Activated naive CD8-positive, alpha-beta T cell (primary cell): ENCODE measurements around the gene CAMK2G.
"Not testable (repeated sequence)": the region's sequence is repeated elsewhere in the genome, so short reads cannot be mapped to it uniquely, and the experiment has no call there.

Experiments used
- H3K27ac Mint-ChIP-seq: one replicate; pipeline ENCODE4 v1.8.0; 2021; ENCODE audit warnings: mixed read lengths
- H3K27me3 Mint-ChIP-seq: one replicate; pipeline ENCODE4 v1.8.0; 2021; ENCODE audit warnings: mixed read lengths
- H3K36me3 Mint-ChIP-seq: one replicate; pipeline ENCODE4 v1.8.0; 2021; ENCODE audit warnings: mixed read lengths
- H3K4me1 Mint-ChIP-seq: one replicate; pipeline ENCODE4 v1.8.0; 2021; ENCODE audit warnings: low read depth, mixed read lengths
- H3K4me3 Mint-ChIP-seq: one replicate; pipeline ENCODE4 v1.8.0; 2021; ENCODE audit warnings: mild to moderate bottlenecking, mixed read lengths
- H3K9me3 Mint-ChIP-seq: one replicate; pipeline ENCODE4 v1.8.0; 2021; ENCODE audit warnings: low read depth, mixed read lengths

Gene CAMK2G

DNA sequence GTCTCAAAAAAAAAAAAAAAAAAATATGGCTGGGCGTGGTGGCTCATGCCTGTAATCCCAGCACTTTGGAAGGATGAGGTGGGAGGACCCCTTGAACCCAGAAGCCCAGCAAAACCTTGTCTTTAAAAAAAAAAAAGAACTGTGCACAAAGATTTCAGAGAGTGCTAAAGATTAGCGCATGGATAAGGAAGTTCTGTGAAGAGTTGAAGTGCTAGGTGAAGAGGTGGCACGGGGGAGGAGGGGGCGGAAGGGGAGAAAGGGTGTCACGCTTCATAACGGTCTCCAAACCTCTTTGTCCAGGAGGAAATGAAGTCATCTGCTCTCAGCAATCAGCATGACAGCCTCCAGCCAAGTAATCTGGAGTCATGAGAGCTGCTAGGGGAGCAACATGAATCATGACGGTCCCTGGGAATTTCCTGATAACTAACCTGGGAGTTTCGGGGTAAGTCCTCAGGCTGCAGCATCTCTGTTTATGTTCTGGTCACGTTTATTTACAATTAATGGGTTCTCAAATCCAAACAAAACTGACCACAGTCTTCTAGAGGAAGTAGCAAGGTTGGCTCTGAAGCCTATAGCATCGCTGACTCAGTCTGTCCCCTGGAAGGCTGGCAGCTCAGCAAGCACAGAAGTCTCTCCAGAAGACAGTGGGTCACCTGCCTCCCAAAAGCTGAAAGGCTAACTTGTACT is 34.6 kb upstream of the CAMK2G start:
- Mint-ChIP-seq H3K4me3 (peak overlapping the region; percentile 73), H3K27me3 (peaks cover 28% of the 10 kb centered on the region), H3K9me3 (no peaks in the 10 kb centered on the region), H3K36me3 (no peaks in the 10 kb centered on the region), H3K4me1 (peaks cover 36% of the 10 kb centered on the region), H3K27ac (no peak overlapping the region)

DNA sequence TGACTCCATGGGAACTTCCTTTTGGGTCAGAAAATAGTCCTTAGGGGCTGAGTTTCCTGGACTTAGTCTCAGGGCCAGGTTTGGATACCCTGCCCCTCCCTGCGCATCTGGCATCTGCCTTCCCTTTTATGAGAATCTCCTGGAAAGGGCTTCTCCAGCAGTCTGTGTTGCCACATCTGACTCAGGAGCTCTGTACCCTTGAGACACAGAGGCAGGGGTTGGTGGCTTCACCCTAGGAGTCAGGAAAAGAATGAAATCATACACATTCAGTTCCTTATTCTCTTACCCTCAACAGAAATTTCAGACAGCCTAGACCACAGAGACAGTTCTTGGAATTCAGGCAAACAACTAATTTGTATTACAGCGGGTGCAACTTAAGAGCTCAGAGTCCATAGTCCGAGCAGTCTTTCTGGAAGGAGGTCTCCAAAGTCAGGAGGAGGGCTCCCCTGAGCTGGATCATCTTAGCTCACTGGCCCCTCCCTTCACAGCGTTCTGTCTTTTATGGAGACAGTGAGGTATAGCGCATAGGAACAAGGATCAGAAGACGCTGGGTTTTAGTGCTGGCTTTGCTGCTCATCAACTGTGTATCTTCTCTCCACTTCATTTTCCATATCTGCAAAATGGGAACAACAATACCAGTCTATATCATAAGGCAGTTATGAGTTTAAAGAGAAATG is 33.6 kb upstream of the CAMK2G start:
- H3K36me3 Mint-ChIP-seq: no peaks in the 10 kb centered on the region
- peaks cover 22% of the 10 kb centered on the region for H3K27me3 Mint-ChIP-seq
- no peak overlapping the region for H3K27ac Mint-ChIP-seq
- H3K4me1 Mint-ChIP-seq: peaks cover 36% of the 10 kb centered on the region
- H3K9me3 Mint-ChIP-seq: no peaks in the 10 kb centered on the region
- H3K4me3 Mint-ChIP-seq: peak overlapping the region; percentile 25

DNA sequence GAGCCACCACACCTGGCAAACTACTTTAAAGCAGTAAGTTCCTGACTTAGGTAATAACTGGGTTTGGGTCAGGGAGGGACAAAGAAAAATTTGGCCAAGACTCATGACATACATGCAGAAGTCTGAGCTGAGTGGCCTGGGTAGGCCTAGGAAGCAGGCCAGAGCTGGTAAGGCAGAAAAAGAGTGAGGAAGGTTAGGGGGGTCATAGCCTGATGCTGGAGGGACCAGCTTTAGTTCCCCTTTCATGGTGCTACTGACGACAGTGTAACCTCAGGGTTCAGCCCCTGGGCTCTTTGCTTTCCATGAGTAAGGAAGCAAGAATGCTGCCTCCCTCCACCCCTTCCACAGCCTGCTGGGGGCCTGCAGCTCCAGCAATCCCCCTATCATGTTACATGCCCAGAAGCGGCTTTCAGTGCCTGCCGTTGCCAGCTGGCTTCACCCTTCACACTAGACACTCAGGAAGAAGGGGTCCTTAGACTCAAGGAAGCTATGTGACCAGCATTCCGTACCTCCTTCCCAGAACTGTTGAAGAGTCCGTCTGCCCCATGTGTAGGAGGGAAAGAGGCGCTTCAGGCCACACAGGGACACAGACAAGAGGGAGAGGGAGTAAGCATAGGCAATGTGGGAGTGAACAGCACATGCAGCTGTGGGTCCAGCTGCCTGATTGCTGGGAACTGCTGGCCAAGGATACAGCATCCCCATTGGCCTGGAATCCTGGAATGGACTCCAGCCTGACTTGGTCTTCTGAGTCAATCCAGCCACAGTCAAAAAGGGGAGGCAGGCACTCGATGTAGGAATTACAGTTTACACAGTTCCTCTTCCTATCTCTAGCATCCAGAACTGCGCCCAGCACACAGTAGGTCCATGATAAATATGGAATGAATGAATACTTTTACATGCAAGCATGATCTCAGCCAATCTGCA is 32.4 kb upstream of the CAMK2G start:
- H3K27me3 Mint-ChIP-seq: peaks cover 19% of the 10 kb centered on the region
- no peak overlapping the region for H3K27ac Mint-ChIP-seq
- peaks cover 31% of the 10 kb centered on the region for H3K4me1 Mint-ChIP-seq
- no peak overlapping the region for H3K4me3 Mint-ChIP-seq
- no peaks in the 10 kb centered on the region for H3K9me3 Mint-ChIP-seq
- no peaks in the 10 kb centered on the region for H3K36me3 Mint-ChIP-seq

DNA sequence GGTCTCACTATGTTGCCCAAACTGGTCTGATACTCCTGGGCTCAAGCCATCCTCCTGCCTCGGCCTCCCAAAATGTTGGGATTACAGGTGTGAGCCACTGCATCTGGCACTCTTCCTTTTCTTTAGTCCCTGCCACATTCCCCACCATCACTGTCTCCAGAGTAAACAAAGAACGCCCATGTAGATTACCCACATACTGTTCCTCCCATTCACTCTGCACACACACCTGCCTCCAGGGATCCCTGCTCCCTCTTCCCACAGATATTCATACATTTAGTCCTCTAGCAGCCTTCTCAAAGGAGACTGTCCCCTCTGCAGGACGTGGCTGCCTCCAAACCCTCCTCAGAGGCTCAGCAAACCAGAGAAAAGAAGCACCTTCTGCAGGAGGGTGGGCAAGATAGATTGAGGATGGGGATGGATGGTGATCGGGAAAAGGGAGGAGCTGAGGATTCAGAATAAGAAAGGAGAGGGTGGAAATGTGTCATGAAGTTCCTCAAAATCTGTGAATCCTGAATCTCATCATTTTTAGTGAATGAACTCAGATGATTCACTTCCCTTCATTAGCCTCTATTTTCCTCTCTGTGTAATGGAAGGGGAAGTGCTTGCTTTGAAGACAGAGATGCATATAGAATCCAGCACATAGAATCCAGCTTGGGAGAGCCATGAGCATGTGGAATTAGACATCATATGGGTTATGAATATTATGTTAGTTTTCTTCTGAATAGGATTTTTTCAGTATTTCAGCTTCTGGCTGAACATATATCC is 31.1 kb upstream of the CAMK2G start:
- Mint-ChIP-seq H3K27ac (no peak overlapping the region), H3K27me3 (peaks cover 14% of the 10 kb centered on the region), H3K9me3 (no peaks in the 10 kb centered on the region), H3K36me3 (no peaks in the 10 kb centered on the region), H3K4me1 (peaks cover 22% of the 10 kb centered on the region), H3K4me3 (no peak overlapping the region)

DNA sequence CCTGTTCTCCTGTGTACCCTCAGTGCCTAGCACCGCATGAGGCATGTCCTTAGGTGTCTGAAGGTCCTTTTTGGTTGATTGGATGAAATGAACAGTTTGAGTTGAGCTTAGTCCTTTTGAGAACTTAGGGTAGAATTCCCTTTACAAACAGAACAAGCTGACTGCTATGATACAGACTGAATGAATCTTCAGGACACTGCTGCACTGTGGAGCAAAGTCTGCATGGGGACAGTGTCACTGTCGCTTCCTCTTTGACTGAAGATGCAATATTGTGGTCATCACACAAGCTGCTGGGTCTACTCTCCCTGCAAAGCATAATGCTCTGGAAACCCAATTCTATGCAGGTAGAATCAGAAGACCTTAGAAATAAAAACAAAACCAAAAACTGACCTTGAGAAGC is 28.0 kb upstream of the CAMK2G start:
- H3K27ac Mint-ChIP-seq: no peak overlapping the region
- peaks cover 4% of the 10 kb centered on the region for H3K36me3 Mint-ChIP-seq
- no peak overlapping the region for H3K4me3 Mint-ChIP-seq
- no peaks in the 10 kb centered on the region for H3K9me3 Mint-ChIP-seq
- H3K4me1 Mint-ChIP-seq: no peaks in the 10 kb centered on the region
- peaks cover 8% of the 10 kb centered on the region for H3K27me3 Mint-ChIP-seq

DNA sequence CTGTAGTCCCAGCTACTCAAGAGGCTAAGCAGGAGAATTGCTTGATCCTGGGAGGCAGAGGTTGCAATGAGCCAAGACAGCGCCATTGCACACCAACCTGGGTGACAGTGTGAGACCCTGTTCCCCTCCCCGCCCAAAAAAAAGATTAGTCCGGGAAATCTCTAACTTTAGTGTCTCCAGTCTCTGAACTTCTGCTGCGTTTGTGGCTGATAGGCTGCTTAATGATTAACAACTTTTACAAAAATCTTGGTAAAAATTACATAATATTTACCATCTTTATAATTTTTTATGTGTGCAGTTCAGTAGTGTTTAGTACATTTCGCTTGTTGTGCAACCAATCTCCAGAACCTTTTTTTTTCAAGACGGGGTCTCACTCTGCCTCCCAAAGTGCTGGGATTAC is 26.9 kb upstream of the CAMK2G start:
- Mint-ChIP-seq H3K4me3 (no peak overlapping the region), H3K36me3 (peaks cover 4% of the 10 kb centered on the region), H3K9me3 (no peaks in the 10 kb centered on the region), H3K27ac (no peak overlapping the region), H3K27me3 (peaks cover 3% of the 10 kb centered on the region), H3K4me1 (no peaks in the 10 kb centered on the region)

DNA sequence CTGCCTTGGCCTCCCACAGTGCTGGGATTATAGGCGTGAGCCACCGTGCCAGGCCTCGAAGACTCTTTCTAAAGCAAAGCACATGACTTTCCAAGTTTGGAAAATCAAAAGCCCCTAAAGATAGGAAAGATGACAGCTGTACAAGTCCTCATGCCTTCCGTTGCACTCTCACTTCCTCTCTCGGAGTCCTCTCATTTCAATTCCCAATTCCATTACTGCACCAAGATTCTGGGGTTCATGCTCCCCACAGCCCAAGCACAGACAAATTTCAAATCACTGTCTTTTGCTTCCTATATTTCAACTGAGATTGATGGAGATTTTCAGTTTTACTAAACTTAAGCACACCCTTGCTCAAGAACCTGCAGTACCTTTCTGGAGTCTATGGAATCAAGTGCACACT is 25.7 kb upstream of the CAMK2G start:
- no peaks in the 10 kb centered on the region for H3K9me3 Mint-ChIP-seq
- peaks cover 3% of the 10 kb centered on the region for H3K27me3 Mint-ChIP-seq
- no peak overlapping the region for H3K27ac Mint-ChIP-seq
- peaks cover 4% of the 10 kb centered on the region for H3K36me3 Mint-ChIP-seq
- no peak overlapping the region for H3K4me3 Mint-ChIP-seq
- no peaks in the 10 kb centered on the region for H3K4me1 Mint-ChIP-seq

DNA sequence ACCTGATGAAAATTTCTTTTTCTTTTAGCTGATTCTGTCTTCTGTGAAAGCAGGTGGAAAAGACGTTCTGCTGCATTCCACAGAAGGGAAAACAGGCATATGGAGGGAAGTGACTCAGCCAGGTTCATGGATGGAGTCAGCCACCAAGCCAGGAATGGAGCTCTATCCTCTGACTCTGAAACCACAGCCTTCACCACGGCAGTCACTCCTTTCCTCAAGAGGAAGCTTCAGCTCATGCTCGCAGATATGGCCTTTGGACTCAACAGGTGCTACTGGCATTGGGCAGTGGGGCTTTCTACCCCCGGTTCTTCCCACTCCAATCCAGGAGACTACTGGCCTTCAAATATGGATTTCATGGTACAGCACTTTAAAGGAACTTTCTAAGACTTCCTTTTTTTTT is 25.1 kb upstream of the CAMK2G start:
- Mint-ChIP-seq H3K27me3 (peaks cover 3% of the 10 kb centered on the region), H3K4me3 (no peak overlapping the region), H3K9me3 (no peaks in the 10 kb centered on the region), H3K36me3 (peaks cover 4% of the 10 kb centered on the region), H3K27ac (no peak overlapping the region), H3K4me1 (peaks cover 4% of the 10 kb centered on the region)

DNA sequence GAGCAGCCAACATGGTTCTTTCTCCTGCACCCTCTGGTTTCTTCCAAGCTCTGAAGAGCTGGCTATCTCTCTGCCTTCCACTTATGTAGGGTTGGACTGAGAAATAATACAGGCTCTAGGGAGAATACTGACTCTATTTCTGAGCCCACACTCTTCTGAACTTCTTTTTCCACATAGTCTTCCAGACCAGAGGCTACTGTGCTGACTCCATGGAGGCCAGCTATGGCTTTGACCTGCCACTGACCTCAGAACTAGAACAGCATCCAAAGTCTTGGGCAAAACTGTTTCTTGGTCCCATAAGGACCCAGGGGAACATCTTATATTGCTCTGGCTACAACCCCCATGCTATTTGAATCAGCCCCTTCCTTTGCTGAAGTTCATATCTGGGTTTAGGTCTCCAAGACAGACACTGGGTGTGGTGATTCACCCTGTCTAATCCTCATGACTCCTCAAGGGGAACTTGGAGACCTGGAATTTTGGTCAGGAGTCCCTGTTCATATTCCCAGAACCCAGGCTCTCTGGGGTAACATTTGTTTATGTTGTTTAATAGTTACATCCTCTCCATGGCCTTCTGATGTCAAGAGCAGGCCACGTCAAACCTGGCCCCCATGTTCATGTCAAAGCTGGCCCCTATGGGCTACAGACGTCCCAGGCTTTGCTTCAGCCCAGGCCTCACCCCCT is 24.5 kb upstream of the CAMK2G start:
- H3K27ac Mint-ChIP-seq: no peak overlapping the region
- H3K9me3 Mint-ChIP-seq: no peaks in the 10 kb centered on the region
- H3K4me3 Mint-ChIP-seq: no peak overlapping the region
- H3K36me3 Mint-ChIP-seq: peaks cover 4% of the 10 kb centered on the region
- H3K27me3 Mint-ChIP-seq: peaks cover 3% of the 10 kb centered on the region
- peaks cover 9% of the 10 kb centered on the region for H3K4me1 Mint-ChIP-seq

DNA sequence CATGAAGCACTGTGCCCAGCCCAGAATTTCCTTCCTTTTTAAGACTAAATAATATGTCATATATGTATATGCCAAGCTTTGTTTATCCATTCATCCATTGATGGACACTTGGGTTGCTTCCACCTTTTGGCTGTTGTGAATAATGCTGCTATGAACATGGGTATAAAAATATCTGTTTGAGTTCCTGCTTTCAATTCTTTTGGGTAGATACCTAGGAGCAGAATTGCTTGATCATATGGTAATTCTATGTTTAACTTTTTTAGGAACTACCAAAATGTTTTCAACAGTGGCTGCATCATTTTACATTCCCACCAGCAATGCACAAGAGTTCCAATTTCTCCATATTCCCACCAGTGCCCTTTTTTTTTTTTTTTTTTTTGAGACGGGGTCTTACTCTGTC is 23.3 kb upstream of the CAMK2G start:
- no peak overlapping the region for H3K4me3 Mint-ChIP-seq
- H3K9me3 Mint-ChIP-seq: no peaks in the 10 kb centered on the region
- H3K27me3 Mint-ChIP-seq: peaks cover 3% of the 10 kb centered on the region
- H3K27ac Mint-ChIP-seq: no peak overlapping the region
- peaks cover 10% of the 10 kb centered on the region for H3K4me1 Mint-ChIP-seq
- H3K36me3 Mint-ChIP-seq: peaks cover 4% of the 10 kb centered on the region

DNA sequence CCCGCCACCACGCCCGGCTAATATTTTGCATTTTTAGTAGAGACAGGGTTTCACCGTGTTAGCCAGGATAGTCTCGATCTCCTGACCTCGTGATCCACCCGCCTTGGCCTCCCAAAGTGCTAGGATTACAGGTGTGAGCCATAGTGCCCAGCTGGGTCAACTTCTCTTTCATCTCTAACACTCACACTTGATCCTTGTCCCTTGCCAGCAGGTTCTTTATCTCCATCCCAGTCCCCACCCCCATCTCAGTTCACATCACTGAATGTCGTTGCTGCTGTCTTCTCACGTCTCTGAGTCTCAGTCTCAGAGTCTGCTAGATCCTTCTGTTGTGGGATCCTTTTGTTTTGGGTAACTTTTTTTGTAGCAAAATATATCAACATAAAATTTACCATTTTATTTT is 21.0 kb upstream of the CAMK2G start:
- H3K36me3 Mint-ChIP-seq, H3K4me1 Mint-ChIP-seq, H3K4me3 Mint-ChIP-seq, H3K27ac Mint-ChIP-seq, H3K27me3 Mint-ChIP-seq, H3K9me3 Mint-ChIP-seq: not testable (repeated sequence)

DNA sequence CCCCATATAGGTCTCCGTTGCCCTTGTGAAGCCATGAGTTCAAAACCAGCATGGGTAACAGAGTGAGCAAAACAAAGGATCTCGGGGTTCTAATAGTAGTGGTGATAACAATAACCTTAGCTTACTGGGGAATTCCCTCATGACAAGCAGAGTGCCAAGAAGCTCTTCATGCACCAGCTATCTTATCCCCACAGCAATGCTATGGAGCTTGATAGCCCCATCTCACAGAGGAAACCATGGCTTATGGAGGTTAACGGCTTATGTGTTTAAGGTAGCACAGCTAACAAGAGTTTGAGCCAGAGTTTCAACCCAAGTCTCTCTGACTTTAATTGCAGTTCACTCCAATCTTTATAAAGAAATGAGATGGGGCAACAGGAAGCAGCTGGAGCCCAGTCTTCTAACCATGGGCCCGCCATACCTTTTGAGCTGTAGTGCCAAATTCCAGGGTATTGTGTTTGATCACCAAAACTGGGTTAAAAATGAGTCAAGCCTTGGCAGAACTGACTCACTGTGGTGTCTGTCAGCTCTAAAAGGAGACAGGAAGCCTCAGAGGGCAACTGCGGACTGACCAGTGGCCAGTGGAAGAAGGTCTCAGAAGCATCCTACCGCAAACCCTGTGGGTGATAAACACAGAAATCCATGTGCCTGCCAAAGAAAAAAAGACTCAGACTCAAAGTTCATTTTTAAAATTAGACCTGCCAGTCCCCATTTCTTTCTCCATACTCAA is 20.1 kb upstream of the CAMK2G start:
- H3K36me3 Mint-ChIP-seq: no peaks in the 10 kb centered on the region
- H3K27me3 Mint-ChIP-seq: peaks cover 2% of the 10 kb centered on the region
- peaks cover 10% of the 10 kb centered on the region for H3K4me1 Mint-ChIP-seq
- no peaks in the 10 kb centered on the region for H3K9me3 Mint-ChIP-seq
- H3K27ac Mint-ChIP-seq: no peak overlapping the region
- H3K4me3 Mint-ChIP-seq: no peak overlapping the region

DNA sequence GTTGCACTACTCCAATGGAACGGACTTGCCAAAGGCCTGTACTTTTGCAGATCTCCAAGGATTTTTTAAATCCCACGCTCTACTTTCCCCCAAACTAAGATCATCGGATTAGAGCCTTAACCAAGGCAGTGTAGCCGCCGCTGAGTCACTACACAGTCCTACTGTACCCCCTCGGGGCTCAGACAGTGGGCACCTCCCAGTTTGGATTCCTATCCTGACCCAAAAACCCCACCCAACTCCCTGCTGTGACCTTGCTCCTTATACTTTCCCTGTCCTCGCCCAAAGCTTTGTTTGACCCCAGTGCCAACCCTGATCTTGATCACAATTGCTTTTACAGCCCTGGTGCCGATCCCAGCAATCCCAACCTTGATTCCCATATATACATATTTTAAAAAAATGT is 19.1 kb upstream of the CAMK2G start:
- Mint-ChIP-seq H3K27me3 (peaks cover 2% of the 10 kb centered on the region), H3K27ac (no peak overlapping the region), H3K4me1 (peaks cover 10% of the 10 kb centered on the region)

More for the DNA sequence above, 19.1 kb upstream of the CAMK2G start:
- Mint-ChIP-seq H3K4me3 (no peak overlapping the region), H3K36me3 (no peaks in the 10 kb centered on the region), H3K9me3 (no peaks in the 10 kb centered on the region)
